Heart left ventricle (tissue), 16 donors: ENCODE measurements around the gene OSTF1. TPM values are rescaled to one million over a fixed set of nuclear protein-coding genes. Genes with fewer than 3 reads are reported as not detected.

Experiments
- ATAC-seq, 4 donors: fragments of 200-7000 bp; cut with Tn5 transposase; one replicate each; pipeline ENCODE4 v1.9.1; 2020 to 2022; ENCODE audit warnings: moderate library complexity in 4 of 4, mild to moderate bottlenecking in 3 of 4, moderate number of reproducible peaks in 1 of 4
- DNase-seq, 5 donors: peaks; one replicate each; pipeline ENCODE4 v3.0.0-alpha.2; 2020
- H3K27ac ChIP-seq, 12 donors: fragments of 200-600 bp; sonication (generic) in 4 of 12; one replicate each; pipeline versions ENCODE4 v1.5.0 to v1.8.0; 2016 to 2022; ENCODE audit warnings: mild to moderate bottlenecking in 2 of 12
- H3K27me3 ChIP-seq, 9 donors: fragments of 200-600 bp; sonication (generic) in 2 of 9; one replicate each; pipeline versions ENCODE4 v1.5.1 to v1.8.0; 2016 to 2022; ENCODE audit warnings: mild to moderate bottlenecking in 3 of 9
- H3K36me3 ChIP-seq, 9 donors: fragments of 200-600 bp; sonication (generic) in 2 of 9; one replicate each; pipeline versions ENCODE4 v1.5.0 to v1.8.0; 2018 to 2022; ENCODE audit warnings: mild to moderate bottlenecking in 2 of 9
- H3K4me1 ChIP-seq, 12 donors: fragments of 200-600 bp; sonication (generic) in 4 of 12; one replicate each; pipeline versions ENCODE4 v1.5.0 to v1.8.0; 2016 to 2022; ENCODE audit warnings: mild to moderate bottlenecking in 3 of 12
- H3K4me3 ChIP-seq, 12 donors: fragments of 200-600 bp; sonication (generic) in 4 of 12; one replicate each; pipeline versions ENCODE4 v1.5.0 to v1.8.0; 2017 to 2022; ENCODE audit warnings: mild to moderate bottlenecking in 9 of 12, moderate library complexity in 4 of 12
- H3K9me3 ChIP-seq, 12 donors: fragments of 200-600 bp; sonication (generic) in 4 of 12; one replicate each; pipeline versions ENCODE4 v1.5.0 to v1.8.0; 2016 to 2022; ENCODE audit warnings: mild to moderate bottlenecking in 1 of 12
- CTCF ChIP-seq, 12 donors: fragments of 200-600 bp; sonication (generic) in 4 of 12; IDR thresholded peaks; one replicate each; pipeline versions ENCODE4 v1.5.0 to v1.8.0; 2018 to 2022; ENCODE audit warnings: antibody characterized with exemption in 12 of 12, mild to moderate bottlenecking in 5 of 12
- POLR2A ChIP-seq, 2 donors: fragments of 450-650 bp; IDR thresholded peaks; one replicate each; pipeline ENCODE4 v1.6.1; 2017; ENCODE audit warnings: antibody characterized with exemption in 2 of 2, mild to moderate bottlenecking in 2 of 2, moderate library complexity in 2 of 2
- WGBS, 4 donors: extraction: QIAGEN DNeasy Blood & Tissue Kit in 2 of 4; methylation state at CpG; one replicate each; pipeline versions ENCODE4 v1.1.5 to v1.1.7; 2013 to 2018; 5-methylcytosine and 5-hydroxymethylcytosine counted together
- intact Hi-C, 10 donors: fragments of 100-400 bp; cut with DNase I; formaldehyde crosslinking; loops; one replicate each; pipeline versions ENCODE4 v1.11.1 to v1.14.2; 2022
- polyA plus RNA-seq, 2 donors: library from polyadenylated mRNA; stranded (reverse); fragments of 200-250 nt; gene quantifications; one replicate each; pipeline ENCODE4 v1.2.3, GENCODE V29; 2013
- total RNA-seq, 9 donors: library from RNA; depleted of rRNA in 2 of 9; stranded (reverse); fragments of >200 nt in 2 of 9; fragmentation: NEBNext Ultra II Directional in 3 of 9; extraction: Animal tissue kit (Norgen Biotek cat#: 25700) in 3 of 9; gene quantifications; one replicate each; pipeline versions ENCODE4 v1.1.0 to v1.2.4, GENCODE V29; 2016 to 2023
- donor health status: ischemic (EF 13 %, LVEDD 7.1; RV severe dilation, severe dysfunction).
- donor health status: healthy with polysubstance abuse.
- donor health status: DM: no; HTN: yes; CAD: no.
- donor health status: DM: no; HTN: no; CAD: no.
- donor health status: ischemic (EF 25% LVEDD 6.9; RV normal size, moderate dysfunction).
- donor health status: ischemic (EF 25% LVEDD 5.7; RV mildly dilated, moderate dysfunction).
- donor health status: healthy.
- donor health status: DM: yes; HTN: yes; CAD: no.
- donor health status: ischemic (EF 35%, LVEDD 5.7; RV mildly dilated, moderate dysfunction).
- donor health status: nonischemic (EF 11% LVEDD 7.7; RV severe dilation, severe dysfunction).
- donor health status: DM: yes; HTN: yes; CAD: no.
- donor health status: PGD.
- donor health status: ischemic (EF 29% LVEDD 5.4; RV normal size, mild dysfunction).
- donor health status: nonischemic (EF 23%, LVEDD 6.1; RV moderate dilation, normal function).

OSTF1 gene
- total and polyA plus RNA-seq, 11 donors: 16.7 to 53.6 (median 23.9) TPM

GRCh38 chr9:75123696-75124095 is 35.4 kb downstream of the OSTF1 start:
- Histone ChIP-seq H3K9me3 (no peaks in the 10 kb centered on the region), H3K27ac (no peak overlapping the region), H3K27me3 (no peaks in the 10 kb centered on the region), H3K4me1 (peaks cover 0 to 20% (median 0%) of the 10 kb centered on the region in 12 donors), H3K36me3 (peaks cover 0 to 39% (median 9%) of the 10 kb centered on the region in 9 donors), H3K4me3 (no peak overlapping the region)
- 90 to 95% (median 93%) methylated on average over 10 of the region's 10 CpGs for WGBS, 4 donors
- TF ChIP-seq POLR2A (IDR thresholded peaks at IDR 0.05): no peak
- intact Hi-C loops: no loop called here
- ATAC-seq (no peak), DNase-seq (no peak)

- no peaks in the 10 kb centered on the region for H3K27me3 ChIP-seq
- 93 to 99% (median 96%) methylated on average over 2 of the region's 2 CpGs for WGBS, 4 donors
- TF ChIP-seq POLR2A (IDR thresholded peaks at IDR 0.05): no peak
- no peak for TF ChIP-seq CTCF (IDR thresholded peaks at IDR 0.05)
- H3K4me3 ChIP-seq: no peak overlapping the region
- peaks cover 2 to 50% (median 37%) of the 10 kb centered on the region in 9 donors for H3K36me3 ChIP-seq
- DNase-seq (no peak), ATAC-seq (no peak)
- no peaks in the 10 kb centered on the region for H3K9me3 ChIP-seq
- intact Hi-C loops: no loop called here
- peaks cover 0 to 4% (median 0%) of the 10 kb centered on the region in 12 donors for H3K4me1 ChIP-seq
- no peak overlapping the region for H3K27ac ChIP-seq
Measured at GRCh38 chr9:75128535-75128934, 40.2 kb downstream of the OSTF1 start.

- Histone ChIP-seq H3K27me3 (no peaks in the 10 kb centered on the region), H3K9me3 (no peaks in the 10 kb centered on the region), H3K4me1 (peaks cover 0 to 4% (median 0%) of the 10 kb centered on the region in 12 donors), H3K27ac (no peak overlapping the region), H3K4me3 (no peak overlapping the region), H3K36me3 (peaks cover 2 to 62% (median 53%) of the 10 kb centered on the region in 9 donors)
- ATAC-seq (no peak), DNase-seq (no peak)
- no peak for TF ChIP-seq POLR2A (IDR thresholded peaks at IDR 0.05)
- intact Hi-C loops: no loop called here
- WGBS, 4 donors: 94 to 98% (median 97%) methylated on average over 5 of the region's 5 CpGs
Measured at GRCh38 chr9:75130172-75130571, 41.9 kb downstream of the OSTF1 start.

- no peak overlapping the region for H3K4me3 ChIP-seq
- no peaks in the 10 kb centered on the region for H3K27me3 ChIP-seq
- ATAC-seq: no peak
- H3K36me3 ChIP-seq: peaks cover 2 to 68% (median 59%) of the 10 kb centered on the region in 9 donors
- H3K4me1 ChIP-seq: peaks cover 0 to 4% (median 0%) of the 10 kb centered on the region in 12 donors
- no peak for DNase-seq
- intact Hi-C loops: no loop called here
- H3K27ac ChIP-seq: no peak overlapping the region
- TF ChIP-seq CTCF (IDR thresholded peaks at IDR 0.05) (no peak), POLR2A (IDR thresholded peaks at IDR 0.05) (no peak)
- H3K9me3 ChIP-seq: no peaks in the 10 kb centered on the region
- 62 to 72% (median 63%) methylated on average over 5 of the region's 5 CpGs for WGBS, 4 donors
Measured at GRCh38 chr9:75130621-75131230, 42.4 kb downstream of the OSTF1 start.

- Histone ChIP-seq H3K27me3 (no peaks in the 10 kb centered on the region), H3K4me3 (no peak overlapping the region), H3K4me1 (peaks cover 0 to 4% (median 0%) of the 10 kb centered on the region in 12 donors), H3K9me3 (no peaks in the 10 kb centered on the region), H3K36me3 (peaks cover 2 to 77% (median 67%) of the 10 kb centered on the region in 9 donors), H3K27ac (no peak overlapping the region)
- intact Hi-C loops: no loop called here
- TF ChIP-seq CTCF (IDR thresholded peaks at IDR 0.05) (no peak), POLR2A (IDR thresholded peaks at IDR 0.05) (no peak)
- ATAC-seq: no peak
- no peak for DNase-seq
- WGBS, 4 donors: 94 to 99% (median 97%) methylated on average over 3 of the region's 3 CpGs
Measured at GRCh38 chr9:75131700-75132099, 43.4 kb downstream of the OSTF1 start.
